H9 (cell line): ENCODE measurements around the gene BBX. TPM values are rescaled to one million over a fixed set of nuclear protein-coding genes. Genes with fewer than 3 reads are reported as not detected.
A peak's percentile ranks its signal among the peaks of the same experiment; 100 is the strongest.

ENCODE experiments used
- DNase-seq: peaks from one replicate; pipeline ENCODE4 v3.0.0-alpha.2; 2017
- H2AFZ ChIP-seq: one replicate; pipeline ENCODE4 v1.6.1; 2013; ENCODE audit warnings: mild to moderate bottlenecking, low read length, control low read depth, moderate library complexity
- H2AK5ac ChIP-seq: 2 replicates; pipeline ENCODE4 v1.6.1; 2013; ENCODE audit warnings: low read length, control low read depth, mixed read lengths; ENCODE audit not compliant: insufficient read length
- H2BK120ac ChIP-seq: one replicate; pipeline ENCODE4 v1.6.1; 2013; ENCODE audit warnings: low read depth, mild to moderate bottlenecking, low read length, control low read depth, inconsistent platforms; ENCODE audit not compliant: poor library complexity, severe bottlenecking
- H2BK12ac ChIP-seq: 2 replicates; pipeline ENCODE4 v1.6.1; 2013; ENCODE audit warnings: low read length, control low read depth, mixed read lengths, low read depth; ENCODE audit not compliant: insufficient read length
- H2BK15ac ChIP-seq: 2 replicates; pipeline ENCODE4 v1.6.1; 2013; ENCODE audit warnings: low read depth, low read length, control low read depth
- H2BK20ac ChIP-seq: one replicate; pipeline ENCODE4 v1.6.1; 2013; ENCODE audit warnings: low read depth, mild to moderate bottlenecking, low read length, control low read depth, inconsistent platforms; ENCODE audit not compliant: poor library complexity, severe bottlenecking
- H2BK5ac ChIP-seq: 2 replicates; pipeline ENCODE4 v1.6.1; 2013; ENCODE audit warnings: low read length, control low read depth, mixed read lengths; ENCODE audit not compliant: insufficient read length
- H3K14ac ChIP-seq: 2 replicates; pipeline ENCODE4 v1.6.1; 2013; ENCODE audit warnings: low read length, control low read depth; ENCODE audit not compliant: insufficient read depth
- H3K18ac ChIP-seq: 2 replicates; pipeline ENCODE4 v1.6.1; 2013; ENCODE audit warnings: low read depth, mild to moderate bottlenecking, mixed read lengths, low read length, control low read depth; ENCODE audit not compliant: insufficient read length
- H3K23ac ChIP-seq: 2 replicates; pipeline ENCODE4 v1.6.1; 2013; ENCODE audit warnings: low read length, control low read depth, mixed read lengths, low read depth; ENCODE audit not compliant: insufficient read length
- H3K23me2 ChIP-seq: 2 replicates; pipeline ENCODE4 v1.6.1; 2013; ENCODE audit warnings: low read depth, mild to moderate bottlenecking, mixed read lengths, low read length, control low read depth; ENCODE audit not compliant: insufficient read length, poor library complexity, severe bottlenecking
- H3K27ac ChIP-seq: 2 replicates; pipeline ENCODE4 v1.5.1; 2013; ENCODE audit warnings: low read length, control low read depth, mixed read lengths, low read depth; ENCODE audit not compliant: insufficient read length
- H3K27me3 ChIP-seq: 2 replicates; pipeline ENCODE4 v1.6.1; 2013; ENCODE audit warnings: low read length, control low read depth, inconsistent platforms; ENCODE audit not compliant: insufficient read depth
- H3K4ac ChIP-seq: 2 replicates; pipeline ENCODE4 v1.6.1; 2013; ENCODE audit warnings: low read depth, mild to moderate bottlenecking, control low read depth, inconsistent platforms, low read length, moderate library complexity
- H3K4me1 ChIP-seq: 2 replicates; pipeline ENCODE4 v1.6.1; 2013; ENCODE audit warnings: low read length, control low read depth, inconsistent platforms; ENCODE audit not compliant: insufficient read depth
- H3K4me2 ChIP-seq: 2 replicates; pipeline ENCODE4 v1.6.1; 2013; ENCODE audit warnings: low read length, control low read depth, mixed read lengths; ENCODE audit not compliant: insufficient read length, insufficient read depth
- H3K56ac ChIP-seq: 2 replicates; pipeline ENCODE4 v1.6.1; 2013; ENCODE audit warnings: low read depth, mild to moderate bottlenecking, mixed read lengths, low read length, control low read depth; ENCODE audit not compliant: insufficient read length
- H3K79me1 ChIP-seq: 2 replicates; pipeline ENCODE4 v1.6.1; 2013; ENCODE audit warnings: low read depth, mild to moderate bottlenecking, moderate library complexity, low read length, control low read depth, inconsistent platforms; ENCODE audit not compliant: insufficient read depth, poor library complexity, severe bottlenecking
- H3K79me2 ChIP-seq: 2 replicates; pipeline ENCODE4 v1.6.1; 2013; ENCODE audit warnings: low read length, control low read depth, inconsistent platforms; ENCODE audit not compliant: insufficient read depth
- H3K9ac ChIP-seq: 2 replicates; pipeline ENCODE4 v1.6.1; 2013; ENCODE audit warnings: low read length, control low read depth, mixed read lengths; ENCODE audit not compliant: insufficient read length; ENCODE audit errors: extremely low read depth
- H3K9me3 ChIP-seq: one replicate; pipeline ENCODE4 v1.6.1; 2013; ENCODE audit warnings: low read depth, low read length, inconsistent platforms; ENCODE audit not compliant: control insufficient read depth
- H3T11ph ChIP-seq: one replicate; pipeline ENCODE4 v1.6.1; 2013; ENCODE audit warnings: mild to moderate bottlenecking, low read length, control low read depth, inconsistent platforms
- H4K20me1 ChIP-seq: one replicate; pipeline ENCODE4 v1.6.1; 2013; ENCODE audit not compliant: control insufficient read depth, insufficient read length, insufficient read depth
- H4K5ac ChIP-seq: 2 replicates; pipeline ENCODE4 v1.6.1; 2013; ENCODE audit warnings: low read depth, mild to moderate bottlenecking, mixed read lengths, low read length, control low read depth; ENCODE audit not compliant: insufficient read length
- H4K8ac ChIP-seq: replicated peaks from 2 replicates; pipeline ENCODE4 v1.6.1; 2013; ENCODE audit warnings: low read length, control low read depth, mixed read lengths, low read depth; ENCODE audit not compliant: insufficient read length
- H4K91ac ChIP-seq: 2 replicates; pipeline ENCODE4 v1.6.1; 2013; ENCODE audit warnings: low read depth, mild to moderate bottlenecking, moderate library complexity, mixed read lengths, low read length, control low read depth; ENCODE audit not compliant: insufficient read length
- H3K27ac Mint-ChIP-seq, 3 experiments: 2 replicates in 2 of 3; 3 replicates in 1 of 3; pipeline ENCODE4 v1.8.0; 2020 to 2021; ENCODE audit warnings: mixed read lengths in 3 of 3, mild to moderate bottlenecking in 1 of 3, moderate library complexity in 1 of 3
- H3K27me3 Mint-ChIP-seq: 2 replicates; pipeline ENCODE4 v1.8.0; 2021; ENCODE audit warnings: low read depth, mild to moderate bottlenecking, moderate library complexity, mixed read lengths
- H3K36me3 Mint-ChIP-seq, 3 experiments: 2 replicates in 2 of 3; 3 replicates in 1 of 3; pipeline ENCODE4 v1.8.0; 2020 to 2021; ENCODE audit warnings: low read depth in 3 of 3, mixed read lengths in 3 of 3; ENCODE audit not compliant: insufficient read depth in 1 of 3
- H3K4me1 Mint-ChIP-seq, 2 experiments: 2 replicates each; pipeline ENCODE4 v1.8.0; 2020; ENCODE audit warnings: mixed read lengths in 2 of 2
- H3K4me3 Mint-ChIP-seq, 2 experiments: 2 replicates in 1 of 2; 3 replicates in 1 of 2; pipeline ENCODE4 v1.8.0; 2020 to 2021; ENCODE audit warnings: mild to moderate bottlenecking in 2 of 2, mixed read lengths in 2 of 2, moderate library complexity in 1 of 2
- H3K9me3 Mint-ChIP-seq, 2 experiments: 2 replicates in 1 of 2; 3 replicates in 1 of 2; pipeline ENCODE4 v1.8.0; 2020; ENCODE audit warnings: mild to moderate bottlenecking in 2 of 2, mixed read lengths in 2 of 2, moderate library complexity in 1 of 2
- CTCF ChIP-seq: fragments of 200-600 bp; sonication (generic); conservative IDR thresholded peaks from 3 replicates; pipeline ENCODE4 v1.8.0; 2021; ENCODE audit warnings: antibody characterized with exemption, mild to moderate bottlenecking
- WGBS: extraction: QIAGEN DNeasy Blood & Tissue Kit; methylation state at CpG from one replicate; pipeline ENCODE4 v1.1.7; 2013; ENCODE audit warnings: missing lambda C conversion rate, low lambda C conversion rate, mixed read lengths; ENCODE audit not compliant: insufficient read length; ENCODE audit errors: extremely low coverage; 5-methylcytosine and 5-hydroxymethylcytosine counted together
- total RNA-seq: library from RNA; stranded (reverse); gene quantifications from 2 replicates; pipeline ENCODE4 v1.2.1, GENCODE V29; 2021

The BBX gene
- total RNA-seq, 1 experiment from 2014 or later, result 34.8 TPM

GRCh38 chr3:107637416-107638183 is 114.8 kb downstream of the BBX start:
- H3K36me3 Mint-ChIP-seq, result peaks cover 0 to 1% (median 0%) of the 10 kb centered on the region in 3 experiments; a peak in 1 of 7 replicates
- H3K23ac ChIP-seq, result peak overlapping the region; percentile 13
- H3K9me3 Mint-ChIP-seq, result no peaks in the 10 kb centered on the region
- H4K5ac ChIP-seq, result no peak overlapping the region
- H4K91ac ChIP-seq, result no peak overlapping the region
- H4K20me1 ChIP-seq, result no peaks in the 10 kb centered on the region
- TF ChIP-seq CTCF, result no peak
- H2AK5ac ChIP-seq, result no peak overlapping the region
- H3K4me2 ChIP-seq, result no peak overlapping the region
- no peak overlapping the region for H3K4me3 Mint-ChIP-seq
- no peaks in the 10 kb centered on the region for H3K23me2 ChIP-seq
- no peak overlapping the region for H3K14ac ChIP-seq
- no peak overlapping the region for H3K18ac ChIP-seq
- H3K27me3 Mint-ChIP-seq, result no peaks in the 10 kb centered on the region
- H2BK15ac ChIP-seq, result no peak overlapping the region
- H3K27ac ChIP-seq, result no peak overlapping the region
- H3K4ac ChIP-seq, result no peak overlapping the region
- no peaks in the 10 kb centered on the region for H3K9me3 ChIP-seq
- H2BK120ac ChIP-seq, result no peak overlapping the region
- H3K27me3 ChIP-seq, result no peaks in the 10 kb centered on the region
- no peak overlapping the region for H4K8ac ChIP-seq
- no peak overlapping the region for H2BK20ac ChIP-seq
- no peak for DNase-seq
- H3K4me1 Mint-ChIP-seq, result peaks cover 16 to 18% of the 10 kb centered on the region in 2 experiments
- no peaks in the 10 kb centered on the region for H3K79me1 ChIP-seq
- H3K4me1 ChIP-seq, result no peaks in the 10 kb centered on the region
- H3K79me2 ChIP-seq, result no peaks in the 10 kb centered on the region
- H3K27ac Mint-ChIP-seq, result peak overlapping the region in 2 of 3 experiments; percentile 22 to 66; a peak in 2 of 7 replicates
- no peak overlapping the region for H3K9ac ChIP-seq
- H2AFZ ChIP-seq, result no peak overlapping the region
- no CpG with 5 or more reads among the region's 5 CpGs for WGBS
- H3K56ac ChIP-seq, result no peak overlapping the region
- H2BK12ac ChIP-seq, result no peak overlapping the region
- no peak overlapping the region for H3T11ph ChIP-seq
- H2BK5ac ChIP-seq, result no peak overlapping the region
